ENCODE data around the gene XPO4.
A peak's percentile ranks its signal among the peaks of the same experiment; 100 is the strongest.
"Not testable (repeated sequence)": the region's sequence is repeated elsewhere in the genome, so short reads cannot be mapped to it uniquely, and the experiment has no call there.

The XPO4 gene

GRCh38 chr13:20902438-20903163 is at the start of gene XPO4:
Gene XPO4, minus strand, starts transcription at chr13:20902746. Its CDS starts 8 bp downstream, at chr13:20902738.
- DNase-seq (ENCODE audit: low read depth), result peak; percentile 58

- DNase-seq (ENCODE audit: low read depth), result not testable (repeated sequence)
Measured at GRCh38 chr13:20948001-20948400, 45.5 kb upstream of the XPO4 start.

GRCh38 chr13:20945952-20946383 is 43.4 kb upstream of the XPO4 start:
- DNase-seq (ENCODE audit: low read depth), result no peak

- DNase-seq (ENCODE audit: low read depth), result no peak
Measured at GRCh38 chr13:20942938-20943559, 40.5 kb upstream of the XPO4 start.

- not testable (repeated sequence) for DNase-seq (ENCODE audit: low read depth)
Measured at GRCh38 chr13:20940511-20940910, 38.0 kb upstream of the XPO4 start.

GRCh38 chr13:20940083-20940482 is 37.5 kb upstream of the XPO4 start:
- DNase-seq (ENCODE audit: low read depth), result no peak

- no peak for DNase-seq (ENCODE audit: low read depth)
Measured at GRCh38 chr13:20939662-20940061, 37.1 kb upstream of the XPO4 start.

GRCh38 chr13:20938302-20938701 is 35.8 kb upstream of the XPO4 start:
- no peak for DNase-seq (ENCODE audit: low read depth)

GRCh38 chr13:20927596-20928257 is 25.2 kb upstream of the XPO4 start:
- DNase-seq (ENCODE audit: low read depth), result no peak

- DNase-seq (ENCODE audit: low read depth), result not testable (repeated sequence)
Measured at GRCh38 chr13:20925395-20925790, 22.8 kb upstream of the XPO4 start.

GRCh38 chr13:20924758-20925394 is 22.3 kb upstream of the XPO4 start:
- DNase-seq (ENCODE audit: low read depth), result peak; percentile 50

- DNase-seq (ENCODE audit: low read depth), result no peak
Measured at GRCh38 chr13:20923272-20923671, 20.7 kb upstream of the XPO4 start.

- no peak for DNase-seq (ENCODE audit: low read depth)
Measured at GRCh38 chr13:20921572-20921971, 19.0 kb upstream of the XPO4 start.

GRCh38 chr13:20915676-20916075 is 13.1 kb upstream of the XPO4 start:
- DNase-seq (ENCODE audit: low read depth), result not testable (repeated sequence)

- DNase-seq (ENCODE audit: low read depth), result no peak
Measured at GRCh38 chr13:20911037-20911436, 8.5 kb upstream of the XPO4 start.

GRCh38 chr13:20908714-20909497 is 6.4 kb upstream of the XPO4 start:
- no peak for DNase-seq (ENCODE audit: low read depth)

GRCh38 chr13:20904908-20905307 is 2.4 kb upstream of the XPO4 start:
- no peak for DNase-seq (ENCODE audit: low read depth)

- no peak for DNase-seq (ENCODE audit: low read depth)
Measured at GRCh38 chr13:20903164-20903475, 574 bp upstream of the XPO4 start.

- DNase-seq (ENCODE audit: low read depth), result peak; percentile 13
Measured at GRCh38 chr13:20901668-20902437, 693 bp downstream of the XPO4 start.

- no peak for DNase-seq (ENCODE audit: low read depth)
Measured at GRCh38 chr13:20894245-20894644, 8.3 kb downstream of the XPO4 start.

GRCh38 chr13:20891768-20892167 is 10.8 kb downstream of the XPO4 start:
- no peak for DNase-seq (ENCODE audit: low read depth)

Data from stimulated activated CD8-positive, alpha-beta memory T cell treated with anti-CD3 and anti-CD28 coated beads, Interleukin-7, amount 100 ng/mL, for 24 hours (primary cell).